Nephron progenitor cell (in vitro differentiated cells): Measurements from ENCODE around the gene MYH14.
"Not testable (repeated sequence)": the region's sequence is repeated elsewhere in the genome, so short reads cannot be mapped to it uniquely, and the experiment has no call there.

Experiments
- DNase-seq: peaks from one replicate; pipeline ENCODE4 v3.0.0; 2021
- H3K27ac Mint-ChIP-seq: 2 replicates; pipeline ENCODE4 v1.8.0; 2021; ENCODE audit warnings: mild to moderate bottlenecking, moderate library complexity, mixed read lengths
- H3K27me3 Mint-ChIP-seq: 2 replicates; pipeline ENCODE4 v1.8.0; 2021; ENCODE audit warnings: mild to moderate bottlenecking, low read depth, mixed read lengths; ENCODE audit not compliant: poor library complexity
- H3K36me3 Mint-ChIP-seq: 2 replicates; pipeline ENCODE4 v1.8.0; 2021; ENCODE audit warnings: low read depth, mixed read lengths
- H3K4me1 Mint-ChIP-seq: 2 replicates; pipeline ENCODE4 v1.8.0; 2021; ENCODE audit warnings: mixed read lengths
- H3K4me3 Mint-ChIP-seq: 2 replicates; pipeline ENCODE4 v1.8.0; 2021; ENCODE audit warnings: mild to moderate bottlenecking, moderate library complexity, mixed read lengths
- H3K9me3 Mint-ChIP-seq: 2 replicates; pipeline ENCODE4 v1.8.0; 2021; ENCODE audit warnings: mild to moderate bottlenecking, moderate library complexity, mixed read lengths
- CTCF ChIP-seq: fragments of 200-600 bp; sonication (generic); IDR thresholded peaks from 2 replicates; pipeline ENCODE4 v1.5.0; 2021; ENCODE audit warnings: antibody characterized with exemption

Gene MYH14

DNA sequence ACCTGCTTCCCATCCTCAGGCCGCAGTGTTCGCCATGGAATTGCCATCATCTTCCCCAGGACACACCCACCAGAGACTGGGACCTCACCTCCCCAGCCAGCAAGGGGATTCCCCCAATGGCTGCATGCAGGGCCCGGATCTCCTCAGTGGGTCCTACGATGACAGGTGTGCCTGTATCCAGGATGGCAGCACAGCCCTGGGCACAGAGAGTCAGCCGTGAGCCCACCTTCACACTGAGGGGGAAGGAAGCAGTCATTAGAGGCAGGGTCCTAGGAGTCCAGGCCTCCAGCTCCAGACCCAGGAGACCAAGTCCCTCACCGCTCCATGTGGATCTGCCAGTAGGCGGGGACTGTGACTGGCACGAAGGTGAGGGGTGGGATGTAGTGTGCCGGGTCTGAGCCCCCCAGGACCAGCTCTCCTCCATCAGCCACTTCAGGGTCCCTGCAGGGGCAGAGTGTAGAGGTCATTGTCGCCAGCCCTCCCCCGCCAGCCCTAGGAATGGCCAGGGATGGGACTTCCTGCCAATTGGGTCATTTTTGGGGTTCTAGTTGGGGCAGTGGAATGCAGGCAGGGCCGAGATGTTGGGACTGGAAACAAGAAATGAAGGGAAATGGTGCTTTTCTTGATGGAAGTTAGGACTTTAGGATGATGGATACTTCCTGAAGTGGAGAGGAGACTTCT is 131.5 kb downstream of the MYH14 start:
- TF ChIP-seq CTCF: no peak
- Mint-ChIP-seq H3K27me3 (no peaks in the 10 kb centered on the region), H3K27ac (no peak overlapping the region), H3K4me1 (peaks cover 42% of the 10 kb centered on the region), H3K4me3 (peak overlapping the region; percentile 15), H3K9me3 (peaks cover 42% of the 10 kb centered on the region), H3K36me3 (peaks cover 38% of the 10 kb centered on the region)
- no peak for DNase-seq

- H3K9me3 Mint-ChIP-seq: peaks cover 46% of the 10 kb centered on the region
- peaks cover 27% of the 10 kb centered on the region for H3K4me1 Mint-ChIP-seq
- DNase-seq, H3K4me3 Mint-ChIP-seq, H3K27me3 Mint-ChIP-seq, H3K27ac Mint-ChIP-seq: not testable (repeated sequence)
- H3K36me3 Mint-ChIP-seq: peaks cover 50% of the 10 kb centered on the region
Measured at GRCh38 chr19:50337031-50337430, 133.6 kb downstream of the MYH14 start.

GRCh38 chr19:50340331-50340730 is 136.9 kb downstream of the MYH14 start:
- TF ChIP-seq CTCF: no peak
- Mint-ChIP-seq H3K4me3 (no peak overlapping the region), H3K27me3 (no peaks in the 10 kb centered on the region), H3K4me1 (peaks cover 6% of the 10 kb centered on the region), H3K9me3 (peaks cover 52% of the 10 kb centered on the region), H3K36me3 (peaks cover 71% of the 10 kb centered on the region), H3K27ac (no peak overlapping the region)
- DNase-seq: no peak

DNA sequence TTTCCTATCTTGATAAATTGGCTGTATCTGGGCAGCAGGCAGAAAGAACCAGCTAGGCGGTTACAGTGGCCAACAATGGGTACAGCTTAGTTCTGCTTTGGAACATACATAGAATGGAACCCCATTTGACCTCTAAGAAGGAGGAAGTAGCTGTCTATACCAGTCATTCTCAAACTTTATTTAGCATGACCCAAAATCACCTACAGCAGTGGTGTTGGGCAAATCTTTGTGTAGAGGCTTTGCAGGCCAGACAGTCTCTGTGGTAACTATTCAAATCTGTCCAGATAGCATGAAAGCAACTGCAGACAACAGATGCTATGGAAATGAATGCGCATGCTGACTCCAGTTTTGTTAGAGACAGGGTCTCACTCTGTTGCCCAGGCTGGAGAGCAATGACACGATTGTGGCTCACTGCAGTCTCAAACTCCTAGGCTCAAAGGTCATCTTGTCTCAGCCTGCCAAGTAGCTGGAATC is 137.7 kb downstream of the MYH14 start:
- peaks cover 52% of the 10 kb centered on the region for H3K9me3 Mint-ChIP-seq
- H3K27ac Mint-ChIP-seq: no peak overlapping the region
- peaks cover 71% of the 10 kb centered on the region for H3K36me3 Mint-ChIP-seq
- no peak overlapping the region for H3K4me3 Mint-ChIP-seq
- no peak for DNase-seq
- no peaks in the 10 kb centered on the region for H3K4me1 Mint-ChIP-seq
- no peaks in the 10 kb centered on the region for H3K27me3 Mint-ChIP-seq
- no peak for TF ChIP-seq CTCF

GRCh38 chr19:50344661-50345318 is 141.4 kb downstream of the MYH14 start:
- H3K27ac Mint-ChIP-seq: no peak overlapping the region
- H3K27me3 Mint-ChIP-seq: no peaks in the 10 kb centered on the region
- no peak overlapping the region for H3K4me3 Mint-ChIP-seq
- no peak for DNase-seq
- H3K36me3 Mint-ChIP-seq: peaks cover 60% of the 10 kb centered on the region
- H3K4me1 Mint-ChIP-seq: peaks cover 32% of the 10 kb centered on the region
- peaks cover 41% of the 10 kb centered on the region for H3K9me3 Mint-ChIP-seq
- no peak for TF ChIP-seq CTCF

GRCh38 chr19:50347089-50347581 is 143.7 kb downstream of the MYH14 start:
- Mint-ChIP-seq H3K9me3 (peaks cover 37% of the 10 kb centered on the region), H3K4me1 (peaks cover 37% of the 10 kb centered on the region), H3K36me3 (peaks cover 46% of the 10 kb centered on the region)
- H3K27me3 Mint-ChIP-seq, H3K27ac Mint-ChIP-seq, H3K4me3 Mint-ChIP-seq, DNase-seq: not testable (repeated sequence)
